GM18498 (cell line): Measurements from ENCODE around the gene DIP2C.

ENCODE experiments used
- ATAC-seq: cut with Tn5 transposase; IDR thresholded peaks from one replicate; pipeline ENCODE4 v1.9.1; 2021; ENCODE audit warnings: mild to moderate bottlenecking, moderate library complexity; ENCODE audit not compliant: unreplicated experiment

The DIP2C gene

GRCh38 chr10:508726-509125 is 180.7 kb downstream of the DIP2C start:
- ATAC-seq = no peak

GRCh38 chr10:507908-508444 is 181.5 kb downstream of the DIP2C start:
- no peak for ATAC-seq

GRCh38 chr10:507355-507699 is 182.1 kb downstream of the DIP2C start:
- no peak for ATAC-seq

- ATAC-seq = no peak
These were observed 182.8 kb downstream of the DIP2C start for GRCh38 chr10:506451-507354.

GRCh38 chr10:505419-505818 is 184.0 kb downstream of the DIP2C start:
- no peak for ATAC-seq

GRCh38 chr10:504806-505205 is 184.7 kb downstream of the DIP2C start:
- ATAC-seq = no peak

GRCh38 chr10:504121-504611 is 185.3 kb downstream of the DIP2C start:
- ATAC-seq = no peak

GRCh38 chr10:501596-501995 is 187.9 kb downstream of the DIP2C start:
- ATAC-seq = no peak

- ATAC-seq = no peak
These were observed 188.6 kb downstream of the DIP2C start for GRCh38 chr10:500876-501275.

- ATAC-seq = no peak
These were observed 189.5 kb downstream of the DIP2C start for GRCh38 chr10:499991-500390.

GRCh38 chr10:498760-499435 is 190.6 kb downstream of the DIP2C start:
- ATAC-seq = no peak

GRCh38 chr10:497898-498451 is 191.5 kb downstream of the DIP2C start:
- no peak for ATAC-seq

- ATAC-seq = no peak
These were observed 192.2 kb downstream of the DIP2C start for GRCh38 chr10:497289-497688.

- no peak for ATAC-seq
These were observed 194.9 kb downstream of the DIP2C start for GRCh38 chr10:494556-494955.

GRCh38 chr10:494149-494542 is 195.3 kb downstream of the DIP2C start:
- ATAC-seq = no peak

GRCh38 chr10:493391-494148 is 195.9 kb downstream of the DIP2C start:
- no peak for ATAC-seq

GRCh38 chr10:492836-493235 is 196.6 kb downstream of the DIP2C start:
- ATAC-seq = no peak

- ATAC-seq = no peak
These were observed 197.6 kb downstream of the DIP2C start for GRCh38 chr10:491667-492424.

- ATAC-seq = no peak
These were observed 198.4 kb downstream of the DIP2C start for GRCh38 chr10:490891-491571.

- ATAC-seq = no peak
These were observed 199.2 kb downstream of the DIP2C start for GRCh38 chr10:490256-490655.
